Activated naive CD8-positive, alpha-beta T cell treated with anti-CD3 and anti-CD28 coated beads, Interleukin-2, amount 50 U/mL, for 24 hours (primary cell): Measurements from ENCODE around the gene CCDC13.
"Not testable (repeated sequence)": the region's sequence is repeated elsewhere in the genome, so short reads cannot be mapped to it uniquely, and the experiment has no call there.

Experiments
- ATAC-seq: fragments of 150-1000 bp; cut with Tn5 transposase; one replicate; pipeline ENCODE4 v1.10.0; 2021
- DNase-seq: peaks from one replicate; pipeline ENCODE4 v3.0.0; 2021
- H3K27ac Mint-ChIP-seq: one replicate; pipeline ENCODE4 v1.8.0; 2021; ENCODE audit warnings: mild to moderate bottlenecking, mixed read lengths
- H3K27me3 Mint-ChIP-seq: one replicate; pipeline ENCODE4 v1.8.0; 2021; ENCODE audit warnings: mixed read lengths
- H3K36me3 Mint-ChIP-seq: one replicate; pipeline ENCODE4 v1.8.0; 2021; ENCODE audit warnings: low read depth, mixed read lengths
- H3K4me1 Mint-ChIP-seq: one replicate; pipeline ENCODE4 v1.8.0; 2021; ENCODE audit warnings: mixed read lengths
- H3K4me3 Mint-ChIP-seq: one replicate; pipeline ENCODE4 v1.8.0; 2021; ENCODE audit warnings: mild to moderate bottlenecking, moderate library complexity, mixed read lengths
- H3K9me3 Mint-ChIP-seq: one replicate; pipeline ENCODE4 v1.8.0; 2021; ENCODE audit warnings: mixed read lengths

CCDC13 gene, protein sequence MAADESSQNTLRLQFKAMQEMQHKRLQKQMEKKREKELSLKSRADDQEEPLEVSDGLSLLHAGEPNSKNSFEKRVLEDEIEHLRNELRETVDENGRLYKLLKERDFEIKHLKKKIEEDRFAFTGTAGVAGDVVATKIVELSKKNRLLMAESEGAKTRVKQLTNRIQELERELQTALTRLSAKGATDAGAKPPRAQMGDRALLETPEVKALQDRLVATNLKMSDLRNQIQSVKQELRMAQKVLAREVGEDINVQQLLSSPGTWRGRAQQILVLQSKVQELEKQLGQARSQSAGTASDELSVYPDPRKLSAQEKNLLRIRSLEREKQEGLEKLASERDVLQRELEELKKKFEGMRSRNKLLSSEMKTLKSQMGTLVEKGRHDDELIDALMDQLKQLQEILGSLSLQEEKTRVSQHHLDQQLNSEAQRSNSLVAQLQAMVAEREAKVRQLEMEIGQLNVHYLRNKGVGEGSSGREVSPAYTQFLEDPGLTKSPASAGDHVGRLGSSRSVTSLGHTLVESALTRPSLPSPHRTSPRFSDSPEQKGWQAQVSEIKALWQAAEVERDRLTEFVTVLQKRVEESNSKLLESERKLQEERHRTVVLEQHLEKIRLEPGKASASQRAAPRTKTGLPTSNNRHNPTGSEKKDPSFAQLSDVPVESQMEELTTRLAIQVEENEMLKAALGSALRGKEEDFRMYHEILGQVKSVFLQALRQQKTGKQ

DNA sequence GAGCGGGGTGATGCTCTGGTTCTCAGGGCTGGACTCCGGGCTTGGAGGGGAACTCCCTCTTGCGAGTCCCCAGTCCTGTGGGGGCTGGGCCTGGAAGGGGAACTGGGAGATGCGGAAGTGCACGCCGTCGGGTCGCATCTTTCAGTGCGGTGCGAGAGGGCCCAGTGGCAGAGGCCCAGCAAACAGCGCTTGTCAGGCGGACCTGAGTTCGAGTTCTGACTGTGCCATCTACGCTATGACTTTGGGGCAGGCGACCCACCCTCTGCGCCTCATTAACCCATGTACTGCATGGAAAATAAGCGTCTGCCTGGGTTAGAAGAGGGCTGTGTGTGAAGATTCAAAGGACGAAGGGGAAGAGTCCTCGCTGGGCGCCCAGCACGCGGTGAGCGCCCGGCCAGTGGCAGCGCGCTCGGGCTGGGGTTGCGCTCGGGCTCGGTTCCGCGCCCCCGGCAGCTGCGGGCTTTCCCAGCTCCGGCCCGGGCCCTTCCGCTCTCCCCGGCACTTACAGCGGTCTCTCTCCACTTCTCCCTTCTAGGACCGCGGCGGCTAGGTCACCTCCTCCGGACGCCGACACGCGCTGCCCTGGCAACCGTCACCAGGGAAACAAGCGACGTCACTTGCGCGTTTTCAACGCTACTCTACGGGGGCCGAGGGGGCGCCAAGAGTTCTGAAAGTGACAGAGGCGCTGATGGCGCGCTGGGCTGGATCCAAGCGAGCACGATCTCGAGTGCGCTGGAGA, at the start of gene CCDC13:
Gene CCDC13, minus strand, starts transcription at position 584 of the 739 bp plus-strand sequence. CDS start 14,908 bp downstream, outside the sequence.
- ATAC-seq, result peak; percentile 95
- Mint-ChIP-seq H3K27me3 (no peaks in the 10 kb centered on the region), H3K4me1 (peaks cover 12% of the 10 kb centered on the region), H3K36me3 (peaks cover 2% of the 10 kb centered on the region), H3K27ac (peak within 1 kb of the TSS; percentile 83), H3K9me3 (peaks cover 6% of the 10 kb centered on the region), H3K4me3 (peak within 1 kb of the TSS; percentile 83)
- peak; percentile 97 for DNase-seq

DNA sequence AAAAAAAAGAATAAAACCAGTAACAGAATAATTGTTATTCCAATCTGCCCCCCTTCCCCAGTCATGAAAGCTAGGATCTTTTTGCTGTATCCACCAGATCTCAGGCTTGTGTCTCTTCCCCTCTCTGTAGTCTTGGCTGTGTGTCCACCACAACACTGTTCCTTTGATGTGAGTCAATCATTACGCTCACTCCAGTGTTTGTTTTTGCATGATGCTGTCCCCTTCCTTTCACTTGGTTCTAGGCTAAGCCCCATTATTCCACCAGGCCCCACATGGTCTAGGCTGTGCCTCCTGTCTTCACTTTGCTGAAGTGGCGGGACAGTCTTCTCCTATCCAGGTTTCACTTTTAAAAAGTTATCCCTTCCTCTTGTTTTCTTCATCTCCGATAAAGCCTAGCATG, 49.8 kb upstream of the CCDC13 start:
- H3K27me3 Mint-ChIP-seq, result peaks cover 2% of the 10 kb centered on the region
- H3K27ac Mint-ChIP-seq, result no peak overlapping the region
- ATAC-seq, result no peak
- no peaks in the 10 kb centered on the region for H3K4me1 Mint-ChIP-seq
- no peaks in the 10 kb centered on the region for H3K36me3 Mint-ChIP-seq
- DNase-seq, result no peak
- no peaks in the 10 kb centered on the region for H3K9me3 Mint-ChIP-seq
- H3K4me3 Mint-ChIP-seq, result no peak overlapping the region

DNA sequence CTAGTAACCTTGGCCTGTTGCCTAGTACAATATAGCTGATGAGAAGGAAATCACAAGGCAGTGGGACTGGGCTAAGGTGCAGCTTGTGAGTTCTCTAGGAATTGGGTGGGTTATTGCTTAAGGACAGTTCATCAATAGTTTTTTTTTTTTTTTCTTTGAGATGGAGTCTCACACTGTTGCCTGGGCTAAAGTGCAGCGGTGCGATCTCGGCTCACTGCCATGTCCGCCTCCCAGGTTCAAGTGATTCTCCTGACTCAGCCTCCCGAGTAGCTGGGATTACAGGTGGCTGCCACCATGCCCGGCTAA, 47.6 kb upstream of the CCDC13 start:
- no peaks in the 10 kb centered on the region for H3K9me3 Mint-ChIP-seq
- no peaks in the 10 kb centered on the region for H3K27me3 Mint-ChIP-seq
- no peaks in the 10 kb centered on the region for H3K4me1 Mint-ChIP-seq
- no peak overlapping the region for H3K27ac Mint-ChIP-seq
- DNase-seq, result no peak
- ATAC-seq, result no peak
- no peaks in the 10 kb centered on the region for H3K36me3 Mint-ChIP-seq
- no peak overlapping the region for H3K4me3 Mint-ChIP-seq

DNA sequence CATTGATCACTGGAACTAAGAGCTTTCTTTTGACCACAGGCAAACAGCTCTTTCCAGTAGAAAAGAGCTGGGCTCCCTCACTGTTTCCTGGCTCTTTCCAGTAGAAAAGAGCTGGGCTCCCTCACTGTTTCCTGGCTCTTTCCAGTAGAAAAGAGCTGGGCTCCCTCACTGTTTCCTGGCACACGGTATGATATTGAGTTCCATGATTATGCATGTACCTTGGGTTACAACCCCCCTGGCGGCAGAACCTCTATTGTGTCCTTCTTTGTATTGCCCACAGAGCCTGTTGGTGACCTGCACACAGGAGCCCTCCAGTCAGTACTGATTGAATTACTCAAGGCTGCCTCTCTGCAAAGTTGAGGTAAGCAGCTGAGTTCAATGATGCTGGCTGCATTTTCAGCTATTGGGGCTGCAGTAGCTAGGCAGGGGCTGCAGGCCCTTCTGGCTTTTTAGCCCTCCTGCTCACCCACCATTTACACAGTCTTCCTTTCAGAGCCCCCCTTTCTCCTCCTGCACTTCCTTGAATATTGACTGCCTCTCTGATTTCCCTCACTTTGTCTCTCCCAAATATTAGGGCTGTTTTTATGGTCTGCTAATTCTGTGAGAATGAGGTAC, 46.4 kb upstream of the CCDC13 start:
- Mint-ChIP-seq H3K27ac (no peak overlapping the region), H3K9me3 (no peaks in the 10 kb centered on the region)
- no peak for ATAC-seq

DNA sequence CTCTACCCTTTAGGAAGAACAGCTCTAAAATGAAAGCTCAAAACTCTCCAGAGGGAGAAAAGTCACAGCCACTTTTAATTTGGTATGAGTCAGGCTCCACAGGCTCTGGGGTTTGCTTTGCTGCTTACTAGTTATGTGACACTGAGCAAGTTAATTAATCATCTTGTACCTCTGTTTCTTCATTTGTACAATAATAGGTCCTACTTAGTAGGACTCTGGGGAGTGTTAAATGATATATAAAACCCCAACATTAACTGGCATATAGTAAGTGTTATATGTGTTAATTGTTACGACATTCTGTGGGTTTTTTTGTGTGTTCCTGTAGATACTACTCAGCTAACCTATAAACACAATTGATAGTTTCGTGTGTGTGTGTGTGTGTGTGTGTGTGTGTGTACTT, 42.8 kb upstream of the CCDC13 start:
- ATAC-seq, result no peak
- H3K27me3 Mint-ChIP-seq, result no peaks in the 10 kb centered on the region

More for the DNA sequence above, 46.4 kb upstream of the CCDC13 start:
- no peak for DNase-seq
- Mint-ChIP-seq H3K36me3 (no peaks in the 10 kb centered on the region), H3K27me3 (no peaks in the 10 kb centered on the region), H3K4me3 (no peak overlapping the region), H3K4me1 (no peaks in the 10 kb centered on the region)

DNA sequence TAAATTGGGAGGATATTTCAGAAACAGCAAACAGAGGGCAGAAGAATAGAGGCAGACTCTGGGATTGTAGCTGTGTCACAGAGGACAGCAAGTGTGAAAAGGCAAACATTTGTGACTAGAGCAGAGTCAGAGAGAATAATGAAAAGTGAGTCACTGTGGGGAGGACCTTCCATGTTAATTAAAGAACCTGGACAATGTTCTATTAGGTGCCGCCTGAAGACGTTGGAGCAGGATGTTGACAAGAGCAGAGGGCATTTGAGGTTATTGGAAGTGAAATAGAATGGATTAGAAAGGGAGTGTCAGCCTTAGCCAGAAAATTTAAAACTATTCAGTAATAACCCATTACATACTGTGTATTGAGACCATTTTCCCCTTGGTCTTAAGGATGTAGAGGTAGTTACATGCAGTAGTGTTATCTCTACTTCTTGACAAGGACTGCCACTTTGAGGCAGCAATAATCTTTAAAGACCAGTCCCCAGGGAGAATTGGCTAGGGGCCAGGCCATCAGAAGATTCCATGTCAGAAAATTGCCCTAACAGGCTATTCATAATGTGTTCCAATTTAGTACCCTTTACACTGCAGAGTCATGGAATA, 42.0 kb upstream of the CCDC13 start:
- Mint-ChIP-seq H3K36me3 (no peaks in the 10 kb centered on the region), H3K27ac (no peak overlapping the region), H3K27me3 (no peaks in the 10 kb centered on the region), H3K9me3 (no peaks in the 10 kb centered on the region), H3K4me3 (no peak overlapping the region), H3K4me1 (no peaks in the 10 kb centered on the region)
- DNase-seq (no peak), ATAC-seq (no peak)

More for the DNA sequence above, 42.8 kb upstream of the CCDC13 start:
- H3K36me3 Mint-ChIP-seq, result no peaks in the 10 kb centered on the region
- H3K27ac Mint-ChIP-seq, result no peak overlapping the region
- no peak overlapping the region for H3K4me3 Mint-ChIP-seq
- no peaks in the 10 kb centered on the region for H3K4me1 Mint-ChIP-seq
- no peaks in the 10 kb centered on the region for H3K9me3 Mint-ChIP-seq
- DNase-seq, result no peak

DNA sequence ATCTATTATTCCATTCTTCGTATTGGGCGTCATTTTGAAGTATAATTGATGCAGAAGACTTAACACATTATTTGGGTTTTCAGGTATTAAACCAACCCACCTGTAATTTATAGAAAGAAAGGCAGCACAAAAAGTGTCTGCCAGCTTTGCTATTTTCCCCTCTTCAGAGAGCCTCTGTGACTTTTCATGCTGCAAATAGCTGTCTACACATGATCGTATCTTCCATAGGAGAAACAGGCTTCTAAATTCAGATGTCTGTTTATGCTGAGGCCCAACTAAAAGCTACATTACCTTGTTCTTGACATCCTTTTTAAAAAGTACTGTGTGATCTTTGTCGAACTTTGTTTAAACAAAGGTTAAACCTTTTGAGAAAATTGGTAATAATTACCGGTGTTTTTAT, 41.2 kb upstream of the CCDC13 start:
- Mint-ChIP-seq H3K36me3 (no peaks in the 10 kb centered on the region), H3K9me3 (no peaks in the 10 kb centered on the region), H3K27me3 (no peaks in the 10 kb centered on the region), H3K4me3 (no peak overlapping the region), H3K27ac (no peak overlapping the region), H3K4me1 (no peaks in the 10 kb centered on the region)
- ATAC-seq (no peak), DNase-seq (no peak)

DNA sequence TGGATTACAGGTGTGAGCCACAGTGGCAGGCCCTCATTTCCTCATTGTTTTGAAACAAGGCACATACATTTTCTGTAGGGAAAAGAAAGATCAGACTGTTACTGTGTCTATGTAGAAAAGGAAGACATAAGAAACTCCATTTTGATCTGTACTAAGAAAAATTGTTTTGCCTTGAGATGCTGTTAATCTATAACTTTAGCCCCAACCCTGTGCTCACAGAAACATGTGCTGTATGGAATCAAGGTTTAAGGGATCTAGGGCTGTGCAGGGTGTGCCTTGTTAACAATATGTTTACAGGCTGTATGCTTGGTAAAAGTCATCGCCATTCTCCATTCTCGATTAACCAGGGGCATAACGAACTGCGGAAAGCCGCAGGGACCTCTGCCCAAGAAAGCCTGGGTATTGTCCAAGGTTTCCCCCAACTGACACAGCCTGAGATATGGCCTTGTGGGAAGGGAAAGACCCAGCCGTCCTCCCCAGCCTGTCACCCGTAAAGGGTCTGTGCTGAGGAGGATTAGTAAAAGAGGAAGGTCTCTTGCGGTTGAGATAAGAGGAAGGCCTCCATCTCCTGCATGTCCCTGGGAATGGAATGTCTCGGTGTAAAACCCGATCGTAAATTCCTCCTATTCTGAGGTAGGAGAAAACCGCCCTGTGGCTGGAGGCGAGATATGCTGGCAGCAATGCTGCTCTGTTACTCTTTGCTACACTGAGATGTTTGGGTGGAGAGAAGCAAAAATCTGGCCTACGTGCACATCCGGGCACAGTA, 38.2 kb upstream of the CCDC13 start:
- DNase-seq, H3K27me3 Mint-ChIP-seq, H3K4me1 Mint-ChIP-seq: not testable (repeated sequence)

DNA sequence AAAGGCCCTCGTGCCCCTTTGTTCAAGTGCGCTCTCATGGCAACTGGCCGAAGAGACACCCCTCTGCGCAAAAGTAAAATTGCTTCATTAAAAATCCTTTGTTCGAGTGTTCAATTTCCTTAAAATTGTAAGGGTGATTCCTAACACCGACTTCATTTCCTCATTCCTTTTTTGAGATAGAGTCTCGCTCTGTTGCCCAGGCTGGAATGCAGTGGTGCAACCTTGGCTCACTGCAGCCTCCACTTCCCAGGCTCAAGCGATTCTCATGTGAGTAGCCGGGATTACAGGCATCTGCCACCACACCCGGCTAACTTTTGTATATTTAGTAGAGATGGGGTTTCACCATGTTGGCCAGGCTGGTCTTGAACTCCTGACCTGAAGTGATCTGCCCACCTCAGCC, 37.7 kb upstream of the CCDC13 start:
- not testable (repeated sequence) for H3K27ac Mint-ChIP-seq, DNase-seq

More for the DNA sequence above, 38.2 kb upstream of the CCDC13 start:
- not testable (repeated sequence) for H3K27ac Mint-ChIP-seq, ATAC-seq, H3K36me3 Mint-ChIP-seq, H3K9me3 Mint-ChIP-seq, H3K4me3 Mint-ChIP-seq

DNA sequence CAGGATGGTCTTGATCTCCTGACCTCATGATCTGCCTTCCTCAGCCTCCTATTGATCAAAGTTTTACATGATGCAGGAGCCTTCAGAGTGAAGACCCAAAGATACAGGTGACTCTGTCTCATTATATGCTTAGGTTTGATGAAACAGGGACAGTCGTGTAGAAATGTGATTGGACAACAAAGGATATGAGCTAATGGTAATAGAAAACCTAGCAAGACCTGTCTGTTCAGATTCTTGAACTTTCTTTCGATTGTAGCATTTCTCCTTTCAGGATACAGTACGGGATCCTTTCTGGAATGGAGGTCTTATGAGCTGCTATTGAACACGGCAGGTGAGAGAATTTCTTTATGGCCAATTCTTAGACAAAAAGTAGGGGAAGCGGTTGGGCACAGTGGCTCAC, 36.1 kb upstream of the CCDC13 start, which contains the start of gene ACKR2:
Gene ACKR2, plus strand, starts transcription at position 244 of the 400 bp plus-strand sequence. CDS start 55,058 bp downstream, outside the sequence.
- H3K27ac Mint-ChIP-seq, result no peak within 1 kb of the TSS
- H3K36me3 Mint-ChIP-seq, result no peaks in the 10 kb centered on the region
- no peak within 1 kb of the TSS for H3K4me3 Mint-ChIP-seq
- peaks cover 10% of the 10 kb centered on the region for H3K27me3 Mint-ChIP-seq
- no peak for ATAC-seq
- no peak for DNase-seq
- H3K4me1 Mint-ChIP-seq, result peaks cover 7% of the 10 kb centered on the region
- H3K9me3 Mint-ChIP-seq, result no peaks in the 10 kb centered on the region

More for the DNA sequence above, 37.7 kb upstream of the CCDC13 start:
- not testable (repeated sequence) for ATAC-seq, H3K27me3 Mint-ChIP-seq, H3K4me1 Mint-ChIP-seq, H3K9me3 Mint-ChIP-seq, H3K36me3 Mint-ChIP-seq, H3K4me3 Mint-ChIP-seq

DNA sequence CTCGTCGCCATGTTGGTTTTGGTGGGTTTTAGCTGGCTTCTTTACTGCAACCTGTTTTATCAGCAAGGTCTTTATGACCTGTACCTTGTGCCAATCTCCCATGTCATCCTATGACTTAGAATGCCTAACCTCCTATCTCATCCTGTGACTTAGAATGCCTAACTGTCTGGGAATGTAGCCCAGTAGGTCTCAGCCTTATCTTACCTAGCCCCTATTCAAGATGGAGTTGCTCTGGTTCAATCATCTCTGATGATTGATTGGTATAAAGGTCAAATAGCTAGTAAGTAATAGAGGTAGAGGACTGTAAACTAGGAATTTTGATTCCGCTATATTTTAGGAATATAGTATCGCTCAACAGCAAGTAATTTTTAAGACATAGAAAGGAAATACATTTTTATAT, 34.9 kb upstream of the CCDC13 start:
- ATAC-seq, result no peak
- Mint-ChIP-seq H3K4me3 (no peak overlapping the region), H3K36me3 (peaks cover 2% of the 10 kb centered on the region), H3K27me3 (peaks cover 10% of the 10 kb centered on the region), H3K9me3 (no peaks in the 10 kb centered on the region), H3K4me1 (peaks cover 14% of the 10 kb centered on the region), H3K27ac (no peak overlapping the region)
- DNase-seq, result no peak

DNA sequence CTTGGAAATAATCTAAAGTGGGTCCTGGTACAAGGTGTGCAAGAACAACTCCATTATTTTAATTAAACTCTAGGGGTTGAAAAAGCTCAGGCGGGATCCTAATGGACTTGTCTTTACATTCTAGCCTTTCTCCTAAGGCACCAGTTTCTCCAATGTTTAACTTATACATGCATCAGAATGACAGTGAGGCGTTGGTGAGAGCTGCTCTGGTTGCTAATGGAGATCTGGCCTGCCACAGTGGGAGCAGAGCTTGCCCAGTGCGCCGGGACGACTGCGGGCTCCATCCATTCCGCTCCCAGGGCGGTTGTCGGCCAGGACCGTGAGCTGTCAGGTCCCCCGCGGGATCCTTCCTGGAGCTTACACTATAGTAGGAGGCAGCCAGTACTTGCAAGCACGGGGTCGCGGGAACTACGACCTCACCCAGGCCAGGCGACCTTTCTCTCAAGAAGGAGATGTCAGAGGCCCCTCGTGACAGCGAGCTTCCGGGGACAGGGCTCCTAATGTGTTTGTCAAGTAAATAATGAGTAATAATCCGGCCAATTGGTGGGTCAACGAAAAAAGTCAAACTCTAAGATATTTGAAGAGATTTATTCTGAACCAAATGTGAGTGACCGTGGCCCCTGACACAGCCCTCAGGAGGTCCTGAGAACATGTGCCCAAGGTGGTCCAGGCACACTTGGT, 32.2 kb upstream of the CCDC13 start:
- Mint-ChIP-seq H3K4me3 (peak overlapping the region; percentile 99), H3K36me3 (peaks cover 11% of the 10 kb centered on the region), H3K4me1 (peaks cover 39% of the 10 kb centered on the region), H3K27ac (peak overlapping the region; percentile 93), H3K9me3 (no peaks in the 10 kb centered on the region), H3K27me3 (peaks cover 10% of the 10 kb centered on the region)
- no peak for ATAC-seq
- peak; percentile 10 for DNase-seq

DNA sequence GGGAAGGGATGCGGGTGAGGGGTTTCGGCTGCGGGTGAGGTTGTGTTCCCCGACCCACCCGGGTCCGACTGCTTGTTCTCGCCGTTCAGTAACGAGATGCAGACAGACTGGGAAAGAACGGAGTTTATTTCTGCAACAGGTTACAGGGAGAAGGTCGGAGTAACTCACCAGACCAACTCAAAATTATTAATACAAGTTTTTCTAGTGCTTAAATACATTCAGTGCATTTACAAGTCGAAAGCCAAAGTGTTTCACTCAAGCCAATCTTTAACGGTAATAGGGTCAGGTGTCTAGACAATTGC, 31.7 kb upstream of the CCDC13 start:
- Mint-ChIP-seq H3K4me1 (peaks cover 43% of the 10 kb centered on the region), H3K9me3 (no peaks in the 10 kb centered on the region), H3K27me3 (peaks cover 10% of the 10 kb centered on the region), H3K36me3 (peaks cover 12% of the 10 kb centered on the region), H3K27ac (peak overlapping the region; percentile 93), H3K4me3 (peak overlapping the region; percentile 99)
- ATAC-seq (no peak), DNase-seq (no peak)
